ENCODE data around the gene GSTO2.

GSTO2 gene

GRCh38 chr10:104301907-104302690 lies 33.1 kb downstream of the GSTO2 start:
- DNase-seq (ENCODE audit: extremely low read depth, low read depth): no peak
- TF ChIP-seq, protein P1, sequence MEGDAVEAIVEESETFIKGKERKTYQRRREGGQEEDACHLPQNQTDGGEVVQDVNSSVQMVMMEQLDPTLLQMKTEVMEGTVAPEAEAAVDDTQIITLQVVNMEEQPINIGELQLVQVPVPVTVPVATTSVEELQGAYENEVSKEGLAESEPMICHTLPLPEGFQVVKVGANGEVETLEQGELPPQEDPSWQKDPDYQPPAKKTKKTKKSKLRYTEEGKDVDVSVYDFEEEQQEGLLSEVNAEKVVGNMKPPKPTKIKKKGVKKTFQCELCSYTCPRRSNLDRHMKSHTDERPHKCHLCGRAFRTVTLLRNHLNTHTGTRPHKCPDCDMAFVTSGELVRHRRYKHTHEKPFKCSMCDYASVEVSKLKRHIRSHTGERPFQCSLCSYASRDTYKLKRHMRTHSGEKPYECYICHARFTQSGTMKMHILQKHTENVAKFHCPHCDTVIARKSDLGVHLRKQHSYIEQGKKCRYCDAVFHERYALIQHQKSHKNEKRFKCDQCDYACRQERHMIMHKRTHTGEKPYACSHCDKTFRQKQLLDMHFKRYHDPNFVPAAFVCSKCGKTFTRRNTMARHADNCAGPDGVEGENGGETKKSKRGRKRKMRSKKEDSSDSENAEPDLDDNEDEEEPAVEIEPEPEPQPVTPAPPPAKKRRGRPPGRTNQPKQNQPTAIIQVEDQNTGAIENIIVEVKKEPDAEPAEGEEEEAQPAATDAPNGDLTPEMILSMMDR (IDR thresholded peaks at IDR 0.05; ENCODE audit: low read depth, low read length): no peak

DNA sequence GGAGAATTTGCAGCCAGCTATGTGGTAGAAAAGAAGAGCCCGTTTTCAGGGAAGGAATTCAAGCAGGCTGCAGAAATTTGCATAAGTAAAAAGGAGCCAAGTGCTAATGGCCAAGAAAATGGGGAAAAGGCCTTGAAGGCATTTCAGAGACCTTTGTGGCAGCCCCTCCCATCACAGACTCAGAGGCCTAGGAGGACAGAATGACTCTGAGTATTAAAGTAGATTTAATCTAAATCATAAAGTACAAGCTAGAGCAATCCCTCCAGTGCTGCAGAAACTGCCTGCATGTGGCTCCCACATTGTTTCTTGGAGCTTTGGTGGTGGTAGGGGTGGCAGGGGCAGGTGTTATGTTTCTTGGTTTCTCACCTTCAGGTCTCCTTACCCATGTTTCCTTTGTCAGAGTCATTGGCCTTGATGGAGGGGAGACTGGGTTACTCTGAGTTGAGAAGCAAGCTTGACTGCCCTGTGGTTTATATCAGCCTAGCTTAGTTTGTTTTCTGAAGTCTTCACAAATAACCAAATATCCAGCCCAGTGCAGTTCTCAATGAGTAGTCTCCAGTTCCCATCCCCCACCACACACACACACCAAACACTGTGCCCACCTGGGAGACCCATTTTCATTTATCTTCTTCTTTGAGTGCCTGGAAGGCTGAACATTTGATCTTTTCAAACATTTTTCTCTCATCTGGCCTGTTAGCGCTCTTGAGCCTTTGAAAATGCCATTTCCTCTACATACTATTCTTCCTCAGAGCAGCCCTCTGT lies 34.8 kb downstream of the GSTO2 start:
- no peak for DNase-seq (ENCODE audit: extremely low read depth, low read depth)
- TF ChIP-seq, protein P1 (IDR thresholded peaks at IDR 0.05; ENCODE audit: low read depth, low read length): no peak

DNA sequence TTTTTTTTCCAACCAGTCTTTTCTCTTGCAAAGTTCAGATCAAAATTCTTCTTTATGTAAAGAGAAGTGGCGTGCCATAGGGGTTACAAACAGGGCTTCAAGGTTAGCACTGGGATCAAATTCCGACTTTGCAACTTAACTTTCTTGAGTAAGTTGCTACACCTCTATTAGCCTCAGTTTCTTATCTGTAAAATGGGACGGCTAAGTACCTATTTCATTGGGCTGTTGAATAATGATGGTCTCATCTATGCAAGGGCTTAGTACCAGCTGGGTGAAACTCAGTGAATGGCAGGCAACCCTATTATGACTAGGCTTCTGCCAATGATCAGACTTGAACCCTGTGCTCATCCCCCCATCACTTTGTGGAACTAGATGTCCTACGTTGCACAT lies 35.4 kb downstream of the GSTO2 start:
- DNase-seq (ENCODE audit: extremely low read depth, low read depth): no peak
- TF ChIP-seq, protein P1 (IDR thresholded peaks at IDR 0.05; ENCODE audit: low read depth, low read length): no peak

DNA sequence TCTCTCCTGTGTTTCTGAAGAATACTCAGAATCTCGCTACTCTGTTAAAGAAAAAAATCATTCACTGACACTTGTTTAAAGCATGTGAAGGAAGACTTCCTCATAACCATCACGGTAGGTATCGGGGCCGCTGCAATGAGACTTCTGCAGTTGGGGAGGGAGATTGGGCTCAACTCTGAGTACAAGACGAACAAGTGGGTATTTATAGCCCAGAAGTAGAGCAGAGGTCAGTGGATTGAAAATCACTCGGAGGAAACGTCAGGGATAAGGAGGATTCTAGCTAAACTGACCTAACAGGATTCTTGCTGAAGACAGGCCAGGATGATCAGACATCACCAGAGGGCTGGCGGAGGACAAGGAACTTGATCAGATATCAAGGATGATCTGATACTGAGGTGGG lies 35.9 kb downstream of the GSTO2 start:
- TF ChIP-seq, protein P1 (IDR thresholded peaks at IDR 0.05; ENCODE audit: low read depth, low read length): no peak
- DNase-seq (ENCODE audit: extremely low read depth, low read depth): no peak

DNA sequence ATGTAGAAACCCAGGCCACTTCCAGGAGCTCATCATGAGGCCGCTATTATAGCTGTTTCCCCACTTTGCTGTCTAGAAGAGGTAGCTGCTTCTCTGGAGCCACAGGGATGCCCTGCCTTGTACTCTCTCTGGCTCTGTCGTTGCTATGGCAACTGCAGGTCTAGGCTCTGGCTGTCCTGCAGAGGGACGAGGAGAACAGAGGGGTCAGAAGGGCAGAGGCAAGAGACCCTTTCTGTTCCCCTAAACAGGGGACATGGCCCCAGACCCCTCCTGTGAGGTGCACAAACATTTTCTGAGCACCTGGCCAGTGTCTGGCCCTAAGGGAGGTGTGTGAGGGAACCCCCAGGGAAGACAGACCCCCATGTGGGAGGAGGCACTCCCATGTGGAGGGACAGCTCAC lies 37.9 kb downstream of the GSTO2 start:
- DNase-seq (ENCODE audit: extremely low read depth, low read depth): no peak
- TF ChIP-seq, protein P1 (IDR thresholded peaks at IDR 0.05; ENCODE audit: low read depth, low read length): no peak

GRCh38 chr10:104307576-104308438 lies 38.8 kb downstream of the GSTO2 start:
- DNase-seq (ENCODE audit: extremely low read depth, low read depth): no peak
- TF ChIP-seq, protein P1 (IDR thresholded peaks at IDR 0.05; ENCODE audit: low read depth, low read length): no peak

Measured in AG09319 (cell line).